ENCODE results near the gene FMNL2.
"Not testable (repeated sequence)": the region's sequence is repeated elsewhere in the genome, so short reads cannot be mapped to it uniquely, and the experiment has no call there.

FMNL2 gene

GRCh38 chr2:152335016-152335725 lies at the start of gene FMNL2:
Gene FMNL2, plus strand, starts transcription at chr2:152335174.
- Mint-ChIP-seq H3K27ac (no peak within 1 kb of the TSS), H3K27me3 (peaks cover 54% of the 10 kb centered on the region), H3K4me3 (peak within 1 kb of the TSS; percentile 82), H3K9me3 (no peaks in the 10 kb centered on the region), H3K4me1 (ENCODE audit: low read depth) (peaks cover 16% of the 10 kb centered on the region), H3K36me3 (ENCODE audit: low read depth) (no peaks in the 10 kb centered on the region)

GRCh38 chr2:152292991-152293390 lies 42.0 kb upstream of the FMNL2 start:
- Mint-ChIP-seq H3K36me3 (ENCODE audit: low read depth) (no peaks in the 10 kb centered on the region), H3K27ac (no peak overlapping the region), H3K27me3 (peaks cover 9% of the 10 kb centered on the region), H3K4me1 (ENCODE audit: low read depth) (no peaks in the 10 kb centered on the region), H3K9me3 (no peaks in the 10 kb centered on the region), H3K4me3 (no peak overlapping the region)

- no peaks in the 10 kb centered on the region for H3K9me3 Mint-ChIP-seq
- no peaks in the 10 kb centered on the region for H3K36me3 Mint-ChIP-seq (ENCODE audit: low read depth)
Measured at GRCh38 chr2:152297715-152298114, 37.3 kb upstream of the FMNL2 start.

GRCh38 chr2:152298754-152299153 lies 36.2 kb upstream of the FMNL2 start:
- H3K27ac Mint-ChIP-seq: no peak overlapping the region
- no peak overlapping the region for H3K4me3 Mint-ChIP-seq
- H3K9me3 Mint-ChIP-seq: no peaks in the 10 kb centered on the region
- no peaks in the 10 kb centered on the region for H3K4me1 Mint-ChIP-seq (ENCODE audit: low read depth)
- no peaks in the 10 kb centered on the region for H3K36me3 Mint-ChIP-seq (ENCODE audit: low read depth)
- peaks cover 10% of the 10 kb centered on the region for H3K27me3 Mint-ChIP-seq

More at GRCh38 chr2:152297715-152298114, 37.3 kb upstream of the FMNL2 start:
- Mint-ChIP-seq H3K27me3 (peaks cover 3% of the 10 kb centered on the region), H3K27ac (no peak overlapping the region), H3K4me3 (no peak overlapping the region), H3K4me1 (ENCODE audit: low read depth) (no peaks in the 10 kb centered on the region)

- H3K4me3 Mint-ChIP-seq: no peak overlapping the region
- no peak overlapping the region for H3K27ac Mint-ChIP-seq
- H3K36me3 Mint-ChIP-seq (ENCODE audit: low read depth): no peaks in the 10 kb centered on the region
- H3K27me3 Mint-ChIP-seq: peaks cover 6% of the 10 kb centered on the region
- no peaks in the 10 kb centered on the region for H3K4me1 Mint-ChIP-seq (ENCODE audit: low read depth)
- no peaks in the 10 kb centered on the region for H3K9me3 Mint-ChIP-seq
Measured at GRCh38 chr2:152301131-152301530, 33.8 kb upstream of the FMNL2 start.

- H3K27ac Mint-ChIP-seq: no peak overlapping the region
- H3K9me3 Mint-ChIP-seq: no peaks in the 10 kb centered on the region
- no peaks in the 10 kb centered on the region for H3K4me1 Mint-ChIP-seq (ENCODE audit: low read depth)
- no peak overlapping the region for H3K4me3 Mint-ChIP-seq
- H3K27me3 Mint-ChIP-seq: peaks cover 6% of the 10 kb centered on the region
- H3K36me3 Mint-ChIP-seq (ENCODE audit: low read depth): no peaks in the 10 kb centered on the region
Measured at GRCh38 chr2:152303951-152304350, 31.0 kb upstream of the FMNL2 start.

GRCh38 chr2:152304836-152305235 lies 30.1 kb upstream of the FMNL2 start:
- H3K4me1 Mint-ChIP-seq (ENCODE audit: low read depth): no peaks in the 10 kb centered on the region

GRCh38 chr2:152307863-152308262 lies 27.1 kb upstream of the FMNL2 start:
- no peak overlapping the region for H3K27ac Mint-ChIP-seq
- no peaks in the 10 kb centered on the region for H3K9me3 Mint-ChIP-seq
- peaks cover 6% of the 10 kb centered on the region for H3K27me3 Mint-ChIP-seq
- no peak overlapping the region for H3K4me3 Mint-ChIP-seq
- H3K4me1 Mint-ChIP-seq (ENCODE audit: low read depth): no peaks in the 10 kb centered on the region
- H3K36me3 Mint-ChIP-seq (ENCODE audit: low read depth): no peaks in the 10 kb centered on the region

More at GRCh38 chr2:152304836-152305235, 30.1 kb upstream of the FMNL2 start:
- Mint-ChIP-seq H3K4me3 (no peak overlapping the region), H3K27ac (no peak overlapping the region), H3K9me3 (no peaks in the 10 kb centered on the region), H3K27me3 (peaks cover 6% of the 10 kb centered on the region), H3K36me3 (ENCODE audit: low read depth) (no peaks in the 10 kb centered on the region)

DNA sequence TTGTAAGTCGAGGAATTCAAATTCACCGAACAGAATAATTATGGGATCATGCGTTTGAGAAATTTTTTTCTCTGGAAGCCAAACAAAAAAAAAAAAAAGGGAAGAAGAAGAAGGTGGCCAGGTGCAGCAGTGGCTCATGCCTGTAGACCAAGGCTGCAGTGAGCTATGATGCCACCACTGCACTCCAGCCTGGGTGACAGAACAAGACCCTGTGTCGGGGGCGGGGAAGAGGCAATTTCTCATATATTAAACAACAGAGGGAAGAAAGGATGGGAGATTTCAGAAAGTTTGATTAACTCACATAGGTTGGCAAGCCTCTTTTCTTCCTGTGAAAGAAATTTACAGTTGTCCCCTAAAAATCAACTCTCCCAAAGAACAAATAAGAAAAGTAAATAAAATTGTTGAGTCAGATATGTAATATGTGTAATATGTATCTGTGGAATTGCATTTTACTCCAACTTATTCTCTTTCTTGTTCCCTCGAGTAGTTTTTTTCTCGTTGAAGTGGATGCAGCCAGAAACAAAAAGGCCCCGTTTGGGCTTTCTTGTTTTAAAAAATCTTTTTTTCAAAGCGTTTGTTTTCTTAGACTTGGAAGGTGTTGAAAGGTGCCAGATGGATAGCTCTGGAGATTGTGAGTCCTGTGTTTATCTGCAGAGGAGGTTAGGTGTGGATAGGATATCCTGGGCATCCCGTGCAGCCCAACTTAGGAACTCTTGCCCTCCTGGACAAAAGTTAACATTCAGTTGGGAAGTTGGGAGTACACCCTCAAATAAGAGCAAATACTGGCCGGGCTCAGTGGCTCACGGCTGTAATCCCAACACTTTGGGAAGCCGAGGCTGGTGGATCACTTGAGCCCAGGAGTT lies 25.4 kb upstream of the FMNL2 start:
- Mint-ChIP-seq H3K4me1 (ENCODE audit: low read depth) (no peaks in the 10 kb centered on the region), H3K9me3 (no peaks in the 10 kb centered on the region), H3K27me3 (peaks cover 3% of the 10 kb centered on the region), H3K36me3 (ENCODE audit: low read depth) (no peaks in the 10 kb centered on the region), H3K4me3 (no peak overlapping the region), H3K27ac (no peak overlapping the region)

DNA sequence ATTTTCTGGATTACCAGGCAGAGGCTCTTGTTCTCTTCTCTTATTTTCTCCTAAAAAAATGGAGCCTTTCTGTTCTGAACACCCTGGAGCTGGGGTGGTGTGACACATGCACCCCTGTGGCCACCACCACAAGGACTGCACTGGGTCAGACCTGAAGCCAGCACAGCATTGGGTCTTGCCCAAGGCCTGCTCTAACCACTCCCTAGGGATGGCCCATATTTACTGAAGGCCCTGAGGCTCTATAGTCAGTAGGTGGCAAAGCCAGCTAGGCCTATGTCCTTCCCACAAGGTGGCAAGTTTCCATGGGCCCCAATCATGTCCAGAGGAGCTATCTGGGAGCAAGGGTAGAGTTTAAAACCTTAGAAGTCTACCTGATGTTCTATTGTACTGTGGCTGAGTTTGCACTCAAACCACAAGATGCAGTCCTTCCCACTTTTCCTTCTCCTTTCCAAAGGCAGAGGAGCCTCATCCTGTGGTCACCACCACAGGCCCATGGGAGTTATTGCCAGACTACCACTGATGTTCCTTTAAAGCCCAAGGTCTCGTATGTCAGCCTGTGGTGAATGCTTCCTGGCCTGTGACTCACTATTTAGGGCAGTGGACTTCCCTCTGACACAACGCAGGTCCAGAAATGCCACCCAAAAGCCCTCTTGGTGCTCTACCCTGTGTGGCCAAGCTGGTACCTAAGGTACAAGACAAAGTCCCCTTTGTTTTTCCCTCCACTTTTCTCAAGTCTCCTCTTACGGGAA lies 15.0 kb upstream of the FMNL2 start:
- Mint-ChIP-seq H3K4me3 (no peak overlapping the region), H3K4me1 (ENCODE audit: low read depth) (no peaks in the 10 kb centered on the region), H3K9me3 (no peaks in the 10 kb centered on the region), H3K27ac (no peak overlapping the region), H3K36me3 (ENCODE audit: low read depth) (no peaks in the 10 kb centered on the region), H3K27me3 (peaks cover 20% of the 10 kb centered on the region)

DNA sequence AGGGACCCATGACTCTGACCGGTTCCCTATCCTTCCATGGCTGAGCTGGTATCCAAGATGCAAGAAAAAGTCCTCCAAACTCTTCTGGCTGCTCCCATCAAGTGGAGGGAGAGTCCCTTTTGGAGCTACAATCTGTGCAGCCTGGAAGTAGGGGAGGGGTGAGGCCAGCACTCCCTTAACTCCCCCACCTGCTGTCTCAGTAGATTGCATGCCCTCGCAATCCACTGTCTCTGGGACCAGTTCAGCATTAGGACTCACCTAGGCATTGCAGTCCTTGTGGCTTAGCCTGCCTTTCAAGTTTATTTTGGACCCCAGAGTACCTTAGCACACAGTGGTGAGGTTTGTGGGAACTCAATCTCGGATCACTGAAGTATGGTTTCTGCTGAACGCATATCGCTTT lies 14.2 kb upstream of the FMNL2 start:
- Mint-ChIP-seq H3K4me1 (ENCODE audit: low read depth) (no peaks in the 10 kb centered on the region), H3K27me3 (peaks cover 24% of the 10 kb centered on the region), H3K9me3 (no peaks in the 10 kb centered on the region), H3K4me3 (no peak overlapping the region), H3K36me3 (ENCODE audit: low read depth) (no peaks in the 10 kb centered on the region), H3K27ac (no peak overlapping the region)

GRCh38 chr2:152322222-152322621 lies 12.8 kb upstream of the FMNL2 start:
- Mint-ChIP-seq H3K4me1 (ENCODE audit: low read depth) (no peaks in the 10 kb centered on the region), H3K27ac (no peak overlapping the region), H3K4me3 (no peak overlapping the region), H3K9me3 (no peaks in the 10 kb centered on the region), H3K36me3 (ENCODE audit: low read depth) (no peaks in the 10 kb centered on the region), H3K27me3 (peaks cover 24% of the 10 kb centered on the region)

DNA sequence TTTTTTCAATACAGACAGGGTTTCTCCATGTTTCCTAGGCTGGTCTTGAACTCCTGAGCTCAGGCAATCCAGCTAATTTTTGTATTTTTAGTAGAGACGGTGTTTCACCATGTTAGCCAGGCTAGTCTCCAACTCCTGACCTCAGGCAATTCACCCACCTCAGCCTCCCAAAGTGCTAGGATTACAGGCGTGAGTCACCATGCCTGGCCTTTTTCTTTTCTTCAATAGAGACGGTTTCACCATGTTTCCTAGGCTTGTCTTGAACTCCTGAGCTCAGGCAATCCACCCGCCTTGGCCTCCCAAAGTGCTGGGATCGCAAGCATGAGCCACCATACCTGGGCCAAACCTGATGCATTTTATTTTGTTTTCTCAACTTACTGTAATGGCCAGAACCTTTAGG lies 9.8 kb upstream of the FMNL2 start:
- not testable (repeated sequence) for H3K27ac Mint-ChIP-seq; H3K4me3 Mint-ChIP-seq; H3K36me3 Mint-ChIP-seq (ENCODE audit: low read depth); H3K4me1 Mint-ChIP-seq (ENCODE audit: low read depth); H3K9me3 Mint-ChIP-seq
- H3K27me3 Mint-ChIP-seq: peaks cover 21% of the 10 kb centered on the region

DNA sequence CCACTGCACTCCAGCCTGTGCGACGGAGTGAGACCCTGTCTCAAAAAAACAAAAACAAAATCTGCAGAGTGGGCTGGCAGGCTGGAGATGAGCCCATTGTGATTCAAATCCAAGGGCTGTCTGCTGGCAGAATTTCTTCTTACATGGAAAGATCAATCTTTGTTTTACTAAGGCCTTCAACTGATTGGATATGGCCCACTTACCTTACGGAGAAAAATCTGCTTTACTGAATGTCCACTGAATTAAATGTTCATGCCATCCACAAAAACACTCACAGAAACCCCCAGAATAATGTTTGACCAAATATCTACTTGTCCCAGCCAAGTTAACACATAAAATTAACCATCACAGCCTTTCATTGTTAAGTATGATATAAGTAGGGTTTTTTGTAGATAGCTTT lies 8.3 kb upstream of the FMNL2 start:
- H3K4me3 Mint-ChIP-seq: no peak overlapping the region
- no peak overlapping the region for H3K27ac Mint-ChIP-seq
- H3K36me3 Mint-ChIP-seq (ENCODE audit: low read depth): no peaks in the 10 kb centered on the region
- no peaks in the 10 kb centered on the region for H3K9me3 Mint-ChIP-seq
- peaks cover 23% of the 10 kb centered on the region for H3K27me3 Mint-ChIP-seq
- H3K4me1 Mint-ChIP-seq (ENCODE audit: low read depth): no peaks in the 10 kb centered on the region

DNA sequence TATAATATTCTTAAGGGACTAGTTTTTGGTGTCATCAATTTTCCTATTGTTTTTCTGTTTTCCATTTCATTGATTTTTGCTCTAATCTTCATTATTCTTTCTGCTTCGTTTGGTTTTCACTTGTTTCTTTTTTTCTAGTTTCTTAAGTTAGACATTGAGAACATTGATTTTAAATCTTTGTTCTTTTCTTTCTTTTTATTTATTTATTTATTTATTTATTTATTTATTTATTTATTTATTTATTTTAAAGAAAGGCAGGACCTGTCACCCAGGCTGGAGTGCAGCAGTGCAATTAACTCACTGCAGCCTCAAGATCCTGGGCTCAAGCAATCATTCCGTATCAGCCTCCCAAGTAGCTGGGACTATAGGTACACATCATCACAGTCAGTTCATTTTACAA lies 7.0 kb upstream of the FMNL2 start:
- no peaks in the 10 kb centered on the region for H3K4me1 Mint-ChIP-seq (ENCODE audit: low read depth)
- H3K36me3 Mint-ChIP-seq (ENCODE audit: low read depth): no peaks in the 10 kb centered on the region
- no peak overlapping the region for H3K4me3 Mint-ChIP-seq
- no peaks in the 10 kb centered on the region for H3K9me3 Mint-ChIP-seq
- peaks cover 24% of the 10 kb centered on the region for H3K27me3 Mint-ChIP-seq
- no peak overlapping the region for H3K27ac Mint-ChIP-seq
